Stimulated activated CD8-positive, alpha-beta memory T cell treated with anti-CD3 and anti-CD28 coated beads, Interleukin-15, amount 100 ng/mL, for 4 hours (primary cell): ENCODE measurements around the gene JAG2.

Experiments
- DNase-seq, 2 donors: peaks; one replicate each; pipeline ENCODE4 v3.0.0-alpha.2; 2020; ENCODE audit warnings: low read depth in 2 of 2

Gene JAG2

DNA sequence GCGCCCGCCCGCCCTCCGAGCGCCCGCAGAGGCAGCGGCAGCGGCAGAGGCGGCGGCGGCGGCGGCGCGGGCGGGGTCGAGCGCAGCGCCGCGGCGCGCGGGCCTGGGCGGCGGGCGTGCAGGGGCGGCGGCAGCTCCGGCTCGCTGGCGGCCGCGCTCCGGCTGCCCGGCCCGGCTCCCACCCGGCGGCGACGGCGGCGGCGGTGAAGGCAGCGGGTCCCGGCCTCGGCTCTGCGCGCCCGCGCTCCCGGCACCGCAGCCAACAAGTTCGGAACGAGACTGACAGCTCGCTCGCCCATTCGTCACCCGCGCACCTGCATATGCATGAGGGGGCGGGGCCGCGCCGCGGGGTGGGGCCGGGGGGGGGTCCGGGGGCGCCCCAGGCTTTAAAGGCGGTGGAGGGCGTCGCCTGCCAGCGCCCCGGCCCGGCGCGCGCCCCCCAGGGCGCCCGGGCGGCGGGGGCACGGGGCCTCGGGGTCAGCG is at the start of gene JAG2:
JAG2 (minus strand) TSS at position 281 of the 483 bp plus-strand sequence. CDS start 356 bp downstream, outside the sequence.
- DNase-seq, result peak; percentile 26 to 35

DNA sequence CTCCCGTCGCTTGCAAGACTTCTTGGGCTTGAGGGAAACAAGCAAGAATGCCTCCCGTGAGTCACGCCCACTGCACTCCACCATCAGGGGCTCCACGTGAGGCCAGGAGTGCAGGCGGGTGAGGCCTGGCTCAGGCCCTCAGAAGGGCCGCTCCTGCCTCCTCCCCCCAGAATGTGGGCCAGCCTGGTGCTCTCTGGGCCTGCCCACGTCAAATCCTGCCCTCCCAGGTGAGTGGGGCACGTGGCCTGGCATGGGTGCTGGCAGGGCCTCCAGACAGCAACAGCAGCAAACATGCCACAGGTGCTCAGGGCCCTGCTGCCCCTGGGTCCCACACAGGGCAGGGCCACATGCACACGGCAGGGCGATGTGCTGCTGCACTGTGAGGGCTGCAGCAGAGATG is 49.2 kb upstream of the JAG2 start:
- DNase-seq, result no peak

GRCh38 chr14:105216490-105217247 is 48.1 kb upstream of the JAG2 start:
- no peak for DNase-seq

GRCh38 chr14:105215602-105216001 is 47.0 kb upstream of the JAG2 start:
- DNase-seq, result no peak

DNA sequence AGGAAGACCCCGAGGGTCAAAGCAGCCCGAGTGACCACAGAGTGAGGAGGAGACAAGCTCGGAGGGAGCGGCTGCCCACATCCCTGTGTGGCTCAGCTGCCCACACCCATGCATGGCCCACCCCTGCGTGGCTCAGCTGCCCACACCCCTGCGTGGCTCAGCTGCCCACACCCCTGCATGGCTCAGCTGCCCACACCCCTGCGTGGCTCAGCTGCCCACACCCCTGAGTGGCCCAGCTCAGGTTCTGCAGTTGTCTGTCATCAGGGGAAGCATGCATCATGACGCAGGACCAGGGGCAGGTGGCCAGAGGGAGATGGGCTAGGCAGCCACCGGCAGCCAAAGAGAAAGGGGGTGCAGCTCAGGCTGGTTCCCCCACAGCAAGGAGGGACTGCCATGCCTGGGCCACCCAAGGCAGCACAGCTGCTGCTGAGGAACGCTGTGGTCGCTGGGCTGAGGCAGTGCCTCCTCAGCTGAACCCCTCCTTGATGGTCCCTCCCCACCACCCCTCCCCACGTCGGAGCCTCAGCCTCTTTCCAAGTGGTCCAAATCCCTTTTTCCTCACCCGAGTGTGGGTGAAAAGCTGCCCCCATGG is 45.8 kb upstream of the JAG2 start:
- DNase-seq, result no peak

- DNase-seq, result no peak
These were observed 44.8 kb upstream of the JAG2 start for GRCh38 chr14:105213361-105213760.

GRCh38 chr14:105212541-105213300 is 44.1 kb upstream of the JAG2 start:
- DNase-seq, result no peak

GRCh38 chr14:105211758-105212089 is 43.1 kb upstream of the JAG2 start:
- DNase-seq, result no peak

- DNase-seq, result no peak
These were observed 42.6 kb upstream of the JAG2 start for GRCh38 chr14:105211086-105211757.

DNA sequence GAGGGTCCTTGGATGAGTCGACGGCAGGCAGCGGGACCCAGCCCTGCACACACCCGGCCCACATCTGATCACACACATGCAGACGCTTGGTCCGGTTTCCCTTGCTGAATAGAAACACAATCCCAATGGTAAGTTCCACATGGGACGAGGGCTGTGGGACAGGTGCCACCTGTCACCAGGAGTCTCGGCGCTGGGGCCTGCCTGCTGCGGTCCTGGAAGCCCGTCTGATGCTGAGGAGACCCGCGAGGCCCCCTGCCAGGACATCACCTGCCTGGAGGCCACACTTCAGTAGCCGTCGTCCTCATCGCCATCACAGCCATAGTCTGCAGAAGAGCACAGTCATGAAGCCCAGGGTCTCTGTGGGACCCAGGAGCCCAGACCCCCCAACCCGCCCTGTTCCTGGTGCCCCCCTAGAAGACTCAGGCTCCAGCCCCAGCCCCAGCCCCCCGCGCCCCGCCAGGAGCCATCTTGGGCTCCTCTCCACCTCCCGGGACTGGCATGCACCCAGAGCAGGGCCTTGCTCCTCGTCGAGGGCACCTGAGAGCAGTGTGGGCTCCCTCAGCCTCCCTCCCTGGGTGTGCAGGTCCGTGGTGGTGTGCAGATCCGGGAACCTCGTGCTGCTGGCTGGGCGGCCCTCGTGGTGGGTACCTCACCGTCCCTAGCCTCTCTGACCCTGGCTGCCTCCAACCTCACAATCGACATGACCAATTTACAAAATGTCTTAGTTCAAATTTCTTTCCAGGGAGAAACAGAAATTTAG is 41.9 kb upstream of the JAG2 start:
- DNase-seq, result no peak

- no peak for DNase-seq
These were observed 41.1 kb upstream of the JAG2 start for GRCh38 chr14:105209646-105210045.

DNA sequence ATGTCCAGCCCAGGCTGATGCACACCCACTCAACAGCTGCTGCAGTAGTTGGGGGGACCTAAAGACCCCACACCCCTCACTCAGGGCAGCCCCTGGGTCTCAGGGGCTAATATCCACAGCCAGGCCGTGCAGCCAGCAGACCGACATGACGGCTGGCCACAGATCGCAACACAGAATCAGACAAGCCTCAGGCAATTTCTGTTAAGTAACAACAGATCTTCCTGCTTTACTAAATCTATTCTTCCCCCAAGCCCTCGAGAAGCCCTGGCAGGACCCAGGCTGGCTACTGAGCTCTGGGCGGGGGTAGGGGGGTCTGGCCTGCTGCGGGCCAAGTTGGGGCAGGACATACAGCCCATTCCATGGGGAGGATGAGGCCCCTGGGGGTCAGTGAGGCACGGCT is 40.5 kb upstream of the JAG2 start:
- DNase-seq, result no peak

DNA sequence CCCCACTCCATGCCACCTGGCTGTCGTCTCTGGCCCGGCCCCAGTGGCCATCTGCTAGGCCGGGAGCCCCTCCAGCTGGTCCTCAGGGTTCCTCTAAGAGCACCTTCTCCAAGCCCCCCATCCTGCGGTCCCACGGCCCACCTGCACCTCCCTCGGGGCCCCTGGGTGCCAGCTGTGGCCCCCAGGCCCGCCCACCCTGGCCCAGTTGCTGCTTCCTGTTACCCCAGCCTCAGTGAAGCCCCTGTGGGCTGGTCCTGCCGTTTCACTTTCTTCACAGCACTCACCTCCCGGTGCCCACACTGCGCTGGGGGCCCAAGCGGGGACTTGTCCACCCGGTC is 40.1 kb upstream of the JAG2 start:
- no peak for DNase-seq

DNA sequence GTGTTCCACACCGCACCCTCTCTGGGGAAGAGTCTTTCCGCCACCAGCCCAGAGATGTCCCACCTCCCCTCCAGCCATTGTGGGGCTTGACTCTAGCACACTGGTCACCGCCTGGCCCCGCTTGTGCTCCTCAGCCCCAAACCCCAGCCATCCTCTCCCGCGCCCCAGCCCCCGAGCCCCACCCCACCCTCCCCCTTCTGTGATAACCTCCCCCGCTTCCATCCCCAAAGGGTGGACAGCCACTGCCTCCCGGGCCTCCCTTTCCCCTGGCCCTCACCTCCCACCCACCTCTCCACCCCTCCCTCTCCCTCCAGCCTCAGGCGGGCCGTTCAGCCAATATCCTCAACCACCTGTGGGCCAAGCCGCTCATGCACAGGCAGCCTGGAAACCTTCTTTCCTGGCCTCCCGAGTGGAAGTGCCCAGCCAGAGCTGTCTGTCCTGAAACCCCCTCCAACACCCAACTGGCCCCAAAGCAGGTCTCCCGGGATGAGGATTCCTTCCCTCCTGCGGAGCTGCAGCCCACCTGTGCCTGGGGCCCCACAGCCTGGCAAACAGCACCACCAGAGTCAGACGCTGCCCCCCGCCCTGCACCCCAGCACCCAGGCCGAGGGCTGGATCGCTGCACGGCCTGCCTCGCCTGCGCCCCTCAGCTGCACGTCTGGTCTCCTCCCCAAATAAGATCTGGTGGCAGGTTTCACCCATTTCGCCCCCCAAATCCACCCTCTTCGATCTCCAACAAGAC is 39.6 kb upstream of the JAG2 start:
- DNase-seq, result no peak

GRCh38 chr14:105207460-105207901 is 38.9 kb upstream of the JAG2 start:
- no peak for DNase-seq

- no peak for DNase-seq
These were observed 38.3 kb upstream of the JAG2 start for GRCh38 chr14:105206873-105207272.

DNA sequence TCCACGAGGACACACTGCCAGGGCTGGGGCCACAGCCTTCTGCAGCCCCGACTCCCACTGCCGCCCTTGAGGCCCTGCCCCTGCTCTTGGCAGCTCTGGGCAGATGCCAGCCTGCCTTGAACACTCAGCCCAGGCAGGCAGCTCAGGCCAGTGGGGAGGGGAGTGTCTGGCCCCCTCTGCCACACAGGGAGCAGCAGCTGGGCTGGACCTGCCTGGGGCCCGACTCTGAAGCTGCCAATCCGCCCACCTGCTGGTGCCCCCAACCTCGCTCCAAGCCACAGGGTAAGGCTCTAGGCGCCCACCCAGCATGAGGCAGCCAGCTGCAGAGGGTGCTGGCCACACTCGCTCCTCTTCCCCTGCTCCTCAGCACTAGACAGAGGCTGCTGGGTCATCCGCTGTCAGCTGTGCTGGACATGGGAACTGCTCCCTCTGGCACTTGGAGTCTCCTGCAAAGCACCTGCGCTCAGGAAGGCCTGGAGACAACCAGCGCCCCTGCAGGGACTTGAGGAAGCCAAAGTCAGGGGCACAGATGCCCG is 37.2 kb upstream of the JAG2 start:
- no peak for DNase-seq

- DNase-seq, result no peak
These were observed 36.5 kb upstream of the JAG2 start for GRCh38 chr14:105204931-105205672.

DNA sequence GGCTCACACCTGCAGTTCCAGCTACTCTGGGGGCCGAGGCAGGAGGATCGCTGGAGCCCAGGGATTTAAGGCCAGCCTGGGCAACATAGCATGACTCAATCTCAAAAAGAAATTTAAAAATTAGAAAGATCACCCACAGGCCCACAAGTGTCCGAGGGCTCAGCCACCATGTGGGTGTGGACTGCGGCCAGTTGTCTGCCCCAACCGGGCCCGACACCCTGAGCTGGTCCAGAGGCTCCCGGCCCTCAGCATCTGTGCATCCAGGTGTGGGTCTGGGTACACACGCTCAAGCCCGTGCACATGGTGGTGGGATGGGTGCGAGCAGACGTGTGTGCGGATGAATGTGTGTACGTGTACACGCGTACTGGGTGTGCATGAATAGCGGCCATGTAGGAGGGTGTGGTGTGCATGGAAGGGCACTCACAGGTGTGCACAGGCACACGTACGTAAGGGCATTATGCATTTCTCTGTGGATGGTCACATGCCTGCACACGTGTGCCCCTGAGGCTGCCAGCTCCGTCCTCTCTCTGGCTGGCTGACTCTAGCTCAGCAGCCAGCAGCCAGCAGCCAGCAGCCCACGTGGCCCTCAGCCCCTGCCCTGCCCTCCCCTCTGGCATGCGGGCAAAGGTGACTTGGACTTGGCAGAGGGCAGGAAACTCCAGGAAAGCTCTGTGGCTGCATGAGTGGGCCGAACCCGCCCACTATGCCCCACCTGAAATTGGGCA is 35.8 kb upstream of the JAG2 start:
- DNase-seq, result no peak
